Thoracic aorta (tissue), 2 donors: ENCODE data around the gene SGMS2. TPM values are rescaled to one million over a fixed set of nuclear protein-coding genes. Genes with fewer than 3 reads are reported as not detected.

ENCODE experiments used
- ATAC-seq: fragments of 150-250 bp; one replicate; pipeline ENCODE4 v1.8.0; 2017; ENCODE audit warnings: low read depth; ENCODE audit not compliant: insufficient number of reproducible peaks, low FRiP score
- DNase-seq: peaks from one replicate; pipeline ENCODE4 v3.0.0-alpha.2; 2020; ENCODE audit warnings: low spot score
- H3K27ac ChIP-seq, 2 donors: fragments of 200-600 bp; sonication (generic); 1 replicate in 1 of 2; 2 replicates in 1 of 2; pipeline ENCODE4 v1.5.1; 2016; ENCODE audit warnings: mild to moderate bottlenecking in 2 of 2, moderate library complexity in 2 of 2
- H3K27me3 ChIP-seq: fragments of 200-600 bp; sonication (generic); replicated peaks from 2 replicates; pipeline ENCODE4 v1.6.0; 2016; ENCODE audit warnings: mild to moderate bottlenecking; ENCODE audit not compliant: insufficient read depth
- H3K36me3 ChIP-seq: fragments of 200-600 bp; sonication (generic); one replicate; pipeline ENCODE4 v1.5.1; 2016
- H3K4me1 ChIP-seq, 2 donors: fragments of 200-600 bp; sonication (generic); 1 replicate in 1 of 2; 2 replicates in 1 of 2; pipeline versions ENCODE4 v1.5.1 to v1.6.0; 2016; ENCODE audit warnings: low read depth in 2 of 2, mild to moderate bottlenecking in 1 of 2; ENCODE audit not compliant: control insufficient read depth in 1 of 2
- H3K4me3 ChIP-seq: fragments of 200-600 bp; sonication (generic); 2 replicates; pipeline ENCODE4 v1.5.1; 2016; ENCODE audit warnings: mild to moderate bottlenecking
- H3K9me3 ChIP-seq: fragments of 200-600 bp; sonication (generic); 2 replicates; pipeline ENCODE4 v1.5.1; 2016
- CTCF ChIP-seq: fragments of 200-600 bp; sonication (generic); IDR thresholded peaks from one replicate; pipeline ENCODE4 v1.5.1; 2019; ENCODE audit warnings: antibody characterized with exemption
- total RNA-seq, 2 donors: library from RNA; depleted of rRNA; stranded (reverse); fragments of >200 nt; gene quantifications; one replicate each; pipeline versions ENCODE4 v1.1.0 to v1.2.3, GENCODE V29; 2016

SGMS2 gene
- 100 to 1,000 TPM; 119 to 231 TPM for total RNA-seq

- H3K27ac ChIP-seq, result peak within 1 kb of the TSS; percentile 95 to 99
- ATAC-seq (peak; percentile 97), DNase-seq (peak; percentile 92)
- peak within 1 kb of the TSS; percentile 93 for H3K4me3 ChIP-seq
- no peaks in the 10 kb centered on the region for H3K9me3 ChIP-seq
- no peaks in the 10 kb centered on the region for H3K36me3 ChIP-seq
- H3K27me3 ChIP-seq, result no peaks in the 10 kb centered on the region
- no peak for TF ChIP-seq CTCF
- H3K4me1 ChIP-seq, result peaks cover 5 to 18% of the 10 kb centered on the region in 2 donors
Measured at GRCh38 chr4:107824350-107825071, at the start of gene SGMS2. TSS of gene SGMS2 (plus strand) at chr4:107824932. CDS start at chr4:107895554, 70,622 bp downstream.

- Histone ChIP-seq H3K27me3 (no peaks in the 10 kb centered on the region), H3K9me3 (no peaks in the 10 kb centered on the region), H3K4me1 (no peaks in the 10 kb centered on the region), H3K36me3 (no peaks in the 10 kb centered on the region), H3K27ac (no peak overlapping the region), H3K4me3 (no peak overlapping the region)
- no peak for ATAC-seq
- DNase-seq, result no peak
- TF ChIP-seq CTCF, result no peak
Measured at GRCh38 chr4:107777890-107778289, 46.8 kb upstream of the SGMS2 start.

GRCh38 chr4:107778784-107779530 lies 45.8 kb upstream of the SGMS2 start:
- no peaks in the 10 kb centered on the region for H3K36me3 ChIP-seq
- no peaks in the 10 kb centered on the region for H3K9me3 ChIP-seq
- H3K4me1 ChIP-seq, result no peaks in the 10 kb centered on the region
- H3K27ac ChIP-seq, result no peak overlapping the region
- DNase-seq (no peak), ATAC-seq (no peak)
- no peak overlapping the region for H3K4me3 ChIP-seq
- H3K27me3 ChIP-seq, result no peaks in the 10 kb centered on the region
- no peak for TF ChIP-seq CTCF

- ATAC-seq, result no peak
- no peak overlapping the region for H3K27ac ChIP-seq
- no peaks in the 10 kb centered on the region for H3K36me3 ChIP-seq
- no peaks in the 10 kb centered on the region for H3K27me3 ChIP-seq
- TF ChIP-seq CTCF, result no peak
- no peak overlapping the region for H3K4me3 ChIP-seq
- H3K9me3 ChIP-seq, result no peaks in the 10 kb centered on the region
- H3K4me1 ChIP-seq, result no peaks in the 10 kb centered on the region
- DNase-seq, result no peak
Measured at GRCh38 chr4:107780665-107781064, 44.1 kb upstream of the SGMS2 start.

- no peak overlapping the region for H3K27ac ChIP-seq
- H3K36me3 ChIP-seq, result no peaks in the 10 kb centered on the region
- ATAC-seq (no peak), DNase-seq (no peak)
- no peak for TF ChIP-seq CTCF
- no peaks in the 10 kb centered on the region for H3K27me3 ChIP-seq
- H3K9me3 ChIP-seq, result peaks cover 5% of the 10 kb centered on the region
- no peaks in the 10 kb centered on the region for H3K4me1 ChIP-seq
- H3K4me3 ChIP-seq, result no peak overlapping the region
Measured at GRCh38 chr4:107791902-107792301, 32.8 kb upstream of the SGMS2 start.
